ENCODE results near the gene TBX20.
"Not testable (repeated sequence)": the region's sequence is repeated elsewhere in the genome, so short reads cannot be mapped to it uniquely, and the experiment has no call there.

Gene TBX20

GRCh38 chr7:35229116-35229780 is 24.7 kb downstream of the TBX20 start:
- DNase-seq (ENCODE audit: extremely low spot score, insufficient read length, low read depth): not testable (repeated sequence)
- peak; percentile 57 for FAIRE-seq

DNA sequence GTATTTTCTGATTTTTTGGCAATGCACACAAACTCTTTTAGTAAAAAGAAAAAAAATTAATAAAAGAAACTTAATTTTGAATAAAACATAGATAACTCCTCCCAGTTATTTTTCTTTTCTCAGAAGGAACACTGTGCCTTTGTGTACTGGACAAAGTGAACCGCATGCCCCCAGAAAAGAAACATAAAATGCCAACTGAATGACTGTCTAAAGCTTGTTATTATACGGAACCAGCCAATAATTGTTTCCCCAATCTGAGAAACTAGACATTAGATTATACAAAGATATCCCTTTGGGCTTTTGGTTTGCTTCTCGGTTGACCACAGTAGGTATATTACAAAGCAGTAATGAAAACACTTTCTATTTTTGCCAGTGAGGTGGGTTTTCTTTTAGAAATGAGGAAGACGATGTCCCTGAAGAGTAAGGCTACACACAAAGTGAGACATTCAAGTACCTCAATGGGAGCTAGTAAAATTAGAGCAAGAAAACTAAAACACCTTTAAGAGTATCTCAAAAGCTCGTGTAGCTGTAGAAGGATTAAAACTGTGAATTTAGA is 25.3 kb downstream of the TBX20 start:
- not testable (repeated sequence) for FAIRE-seq; DNase-seq (ENCODE audit: extremely low spot score, insufficient read length, low read depth)

DNA sequence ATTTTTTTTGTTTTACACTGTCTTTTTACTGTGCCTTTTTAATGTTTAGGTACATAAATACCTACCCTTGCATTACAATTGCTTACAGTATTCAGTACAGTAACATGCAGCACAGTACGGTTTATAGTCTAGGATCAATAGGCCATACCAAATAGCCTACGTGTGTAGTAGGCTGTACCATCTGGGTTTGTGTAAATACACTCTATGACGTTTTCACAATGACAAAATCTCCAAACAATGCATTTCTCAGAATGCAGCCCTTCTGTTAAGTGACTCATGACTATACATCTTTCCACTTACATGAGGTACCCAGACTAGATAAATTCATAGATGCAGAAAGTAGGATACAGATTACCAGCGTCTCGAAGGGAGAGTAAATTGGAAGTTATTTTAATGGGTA is 26.5 kb downstream of the TBX20 start:
- DNase-seq (ENCODE audit: extremely low spot score, insufficient read length, low read depth); FAIRE-seq: not testable (repeated sequence)

DNA sequence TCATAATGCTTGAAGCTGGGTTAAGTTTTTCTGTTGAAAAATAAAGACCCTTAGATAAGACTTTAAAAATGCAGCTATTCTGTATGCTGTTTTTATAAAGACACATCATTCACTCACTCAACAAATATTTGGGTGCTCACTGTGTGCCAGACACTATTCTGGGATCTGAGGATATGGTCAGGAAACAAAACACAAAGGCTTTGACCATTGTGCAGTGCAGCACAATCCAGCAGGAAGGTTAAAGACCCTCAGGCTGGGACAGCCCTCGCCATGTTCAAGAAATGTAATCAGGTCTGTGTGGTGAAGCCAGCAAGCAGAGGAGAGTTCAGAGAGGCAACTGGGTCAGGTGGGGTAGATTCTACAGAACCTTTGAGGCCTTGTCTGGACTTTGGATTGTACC is 31.5 kb downstream of the TBX20 start:
- DNase-seq (ENCODE audit: extremely low spot score, insufficient read length, low read depth); FAIRE-seq: not testable (repeated sequence)

DNA sequence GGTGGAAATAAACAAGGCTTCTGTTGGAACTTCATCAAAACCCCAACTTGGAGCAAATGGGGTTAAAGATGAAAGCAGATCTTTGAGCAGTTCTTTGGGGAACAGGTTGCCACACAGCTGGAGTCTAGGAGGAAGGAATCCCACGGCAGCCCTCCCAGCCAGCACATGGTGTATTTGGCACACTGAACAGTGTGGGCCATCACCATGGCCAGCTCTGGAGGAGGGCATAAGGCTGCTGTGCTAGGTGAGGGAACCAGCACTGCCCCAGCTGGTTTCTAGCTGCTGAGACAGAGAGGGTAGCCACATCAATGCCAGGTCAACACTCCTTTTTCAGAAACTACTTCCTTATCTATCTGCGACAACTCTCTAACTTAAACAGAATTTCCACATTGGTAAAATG is 33.7 kb downstream of the TBX20 start:
- DNase-seq (ENCODE audit: extremely low spot score, insufficient read length, low read depth); FAIRE-seq: not testable (repeated sequence)

DNA sequence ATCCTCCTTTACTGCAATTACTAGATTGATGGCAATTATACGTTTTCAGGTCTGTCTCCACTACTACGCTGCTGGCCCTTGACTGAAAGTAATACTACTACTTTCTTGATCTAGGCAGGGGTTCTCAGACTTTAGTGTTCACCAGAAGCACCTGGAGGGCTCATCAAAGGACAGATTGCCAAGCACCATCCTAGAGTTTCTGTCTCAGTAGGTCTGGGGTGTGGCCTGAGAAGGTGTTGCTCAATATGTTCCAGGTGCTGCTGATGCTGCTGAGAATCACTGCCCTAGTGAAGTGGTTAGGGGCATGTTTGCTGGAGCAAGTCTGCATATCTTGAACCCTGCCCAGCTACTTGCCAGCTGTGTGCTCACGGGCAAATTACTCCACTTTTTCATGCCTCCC is 37.9 kb downstream of the TBX20 start:
- FAIRE-seq; DNase-seq (ENCODE audit: extremely low spot score, insufficient read length, low read depth): not testable (repeated sequence)

DNA sequence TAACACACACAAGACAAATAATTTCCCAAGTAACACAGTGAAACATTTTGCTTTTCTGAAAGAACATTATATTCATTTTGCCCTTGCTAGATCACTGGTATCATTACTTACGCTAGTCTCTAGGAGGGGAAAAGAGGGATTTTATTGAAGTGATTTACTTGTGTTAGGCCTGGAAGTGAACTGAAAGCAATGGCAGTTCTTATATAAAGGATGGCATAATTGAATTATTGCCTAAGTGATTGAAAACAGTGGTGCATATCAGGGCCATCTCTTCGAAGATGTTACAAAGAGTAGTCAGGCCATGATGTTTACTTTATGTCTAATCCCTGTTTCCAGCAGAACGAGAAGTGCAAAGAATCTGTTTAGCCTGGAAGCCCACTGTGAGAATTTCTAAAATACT is 38.8 kb downstream of the TBX20 start:
- not testable (repeated sequence) for FAIRE-seq; DNase-seq (ENCODE audit: extremely low spot score, insufficient read length, low read depth)

DNA sequence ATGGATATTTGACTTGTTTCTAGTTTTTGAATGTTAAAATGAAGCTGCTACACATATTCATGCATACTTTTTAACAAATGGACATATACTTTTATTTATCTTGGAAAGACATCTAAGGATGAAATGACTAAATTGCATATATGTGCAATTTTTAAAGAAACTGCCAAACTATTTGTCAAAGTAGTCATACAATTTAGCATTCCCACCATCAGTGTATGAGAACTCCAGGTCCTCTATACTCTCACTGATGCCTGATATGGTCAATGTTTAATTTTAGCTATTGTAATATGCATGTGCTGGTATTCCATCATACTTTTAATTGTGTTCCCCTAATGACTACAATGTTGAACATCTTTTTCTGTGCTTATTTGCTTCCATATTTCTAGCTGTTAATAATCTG is 47.0 kb downstream of the TBX20 start:
- not testable (repeated sequence) for FAIRE-seq; DNase-seq (ENCODE audit: extremely low spot score, insufficient read length, low read depth)

- not testable (repeated sequence) for FAIRE-seq; DNase-seq (ENCODE audit: extremely low spot score, insufficient read length, low read depth)
Measured at GRCh38 chr7:35204850-35205249, 49.0 kb downstream of the TBX20 start.

GRCh38 chr7:35204031-35204430 is 49.9 kb downstream of the TBX20 start:
- DNase-seq (ENCODE audit: extremely low spot score, insufficient read length, low read depth); FAIRE-seq: not testable (repeated sequence)

GRCh38 chr7:35202353-35202752 is 51.5 kb downstream of the TBX20 start:
- DNase-seq (ENCODE audit: extremely low spot score, insufficient read length, low read depth); FAIRE-seq: not testable (repeated sequence)

DNA sequence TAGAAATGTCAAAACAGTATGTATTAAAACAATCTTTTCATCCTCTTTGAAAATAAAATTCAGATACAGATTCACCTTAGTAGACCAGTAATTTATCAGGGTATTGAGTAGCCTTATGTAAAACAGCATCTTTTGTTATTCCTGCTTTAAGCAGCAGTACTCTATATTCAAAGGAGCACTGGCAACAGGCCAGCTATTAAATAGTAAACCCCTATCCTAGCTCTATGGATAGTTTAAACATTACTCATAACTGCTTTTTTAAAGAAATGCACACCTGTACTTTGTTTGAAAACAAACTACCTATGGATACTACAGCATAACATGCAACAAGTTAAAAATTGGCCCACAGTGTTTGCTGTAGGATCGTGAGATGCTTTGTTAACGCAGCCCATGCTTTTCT is 53.7 kb downstream of the TBX20 start:
- DNase-seq (ENCODE audit: extremely low spot score, insufficient read length, low read depth); FAIRE-seq: not testable (repeated sequence)

GRCh38 chr7:35198370-35199140 is 55.3 kb downstream of the TBX20 start:
- not testable (repeated sequence) for DNase-seq (ENCODE audit: extremely low spot score, insufficient read length, low read depth); FAIRE-seq

GRCh38 chr7:35191571-35191970 is 62.3 kb downstream of the TBX20 start:
- FAIRE-seq: not testable (repeated sequence)

DNA sequence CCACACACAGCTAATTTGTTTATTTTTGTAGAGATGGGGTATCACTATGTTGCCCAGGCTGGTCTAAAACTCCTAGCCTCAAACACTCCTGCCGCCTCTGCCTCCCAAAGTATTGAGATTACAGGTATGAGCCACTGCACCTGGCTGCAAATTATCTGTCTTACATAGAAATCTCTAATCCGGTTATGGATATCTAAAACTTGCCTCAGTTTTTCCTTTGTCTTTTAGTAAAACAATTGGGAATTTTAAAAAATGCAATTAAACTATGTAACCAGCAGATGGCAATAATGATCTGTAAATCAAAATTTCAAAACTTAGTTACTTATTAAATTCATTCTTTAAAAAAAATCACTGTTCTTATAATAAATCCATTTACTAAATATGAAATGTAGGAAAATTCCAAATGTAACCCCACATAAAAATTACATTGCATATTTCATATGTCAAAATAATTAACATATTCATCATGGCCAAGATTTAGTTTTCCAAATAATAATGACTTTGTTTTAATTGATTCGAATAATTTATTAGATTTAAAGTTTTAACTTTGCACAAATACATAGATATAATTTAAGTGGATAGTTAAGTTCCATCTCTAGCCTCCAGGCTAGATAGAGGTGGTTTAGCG is 63.6 kb downstream of the TBX20 start:
- not testable (repeated sequence) for FAIRE-seq; DNase-seq (ENCODE audit: extremely low spot score, insufficient read length, low read depth)

More at GRCh38 chr7:35191571-35191970, 62.3 kb downstream of the TBX20 start:
- DNase-seq (ENCODE audit: extremely low spot score, insufficient read length, low read depth): not testable (repeated sequence)

- not testable (repeated sequence) for DNase-seq (ENCODE audit: extremely low spot score, insufficient read length, low read depth); FAIRE-seq
Measured at GRCh38 chr7:35186751-35187150, 67.1 kb downstream of the TBX20 start.

GRCh38 chr7:35185908-35186731 is 67.8 kb downstream of the TBX20 start:
- DNase-seq (ENCODE audit: extremely low spot score, insufficient read length, low read depth) (no peak), FAIRE-seq (no peak)

DNA sequence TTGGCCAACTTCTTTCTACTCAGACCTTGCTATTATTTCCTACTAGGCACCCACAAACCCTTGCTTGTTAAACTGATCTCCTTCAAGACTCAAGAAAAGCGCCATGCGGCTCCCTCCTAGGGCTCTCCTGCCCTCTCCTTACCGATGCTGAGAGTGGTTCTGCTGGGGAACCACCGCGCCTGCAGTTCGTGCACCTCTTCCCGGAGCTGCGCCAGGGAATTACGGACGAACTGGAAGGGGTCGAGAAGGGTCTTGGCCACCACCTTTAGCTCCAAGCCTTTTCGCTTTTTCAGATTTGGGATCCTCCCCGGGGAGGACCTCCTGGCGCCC is 68.4 kb downstream of the TBX20 start:
- FAIRE-seq; DNase-seq (ENCODE audit: extremely low spot score, insufficient read length, low read depth): not testable (repeated sequence)

DNA sequence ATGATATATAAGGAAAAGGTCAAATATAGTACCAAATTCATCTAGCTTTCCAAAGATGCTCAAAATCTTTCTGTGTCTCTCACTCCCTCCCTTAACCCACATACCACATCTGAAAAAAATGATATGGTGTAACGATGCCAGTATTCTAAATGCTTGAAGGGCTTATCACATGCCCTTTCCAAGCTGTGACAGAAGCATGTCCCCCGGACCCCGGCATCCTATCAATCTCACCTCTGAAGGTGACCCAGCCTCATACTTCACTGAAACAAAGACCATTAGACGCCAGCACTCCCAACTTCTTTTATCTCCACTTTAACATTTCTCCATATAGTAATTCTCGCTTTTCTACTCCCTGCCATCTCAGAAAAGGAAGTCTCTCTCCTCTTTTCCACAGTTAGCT is 68.9 kb downstream of the TBX20 start:
- not testable (repeated sequence) for DNase-seq (ENCODE audit: extremely low spot score, insufficient read length, low read depth); FAIRE-seq

Data from GM18507 (cell line).